Tibial nerve (tissue), 4 donors: Measurements from ENCODE around the gene NPRL2.

Source experiments
- CTCF ChIP-seq, 5 experiments: fragments of 200-600 bp in 3 of 5; fragments of 450-650 bp in 2 of 5; sonication (generic) in 3 of 5; IDR thresholded peaks; one replicate each; pipeline ENCODE4 v1.5.1; 2016 to 2019; ENCODE audit warnings: antibody characterized with exemption in 5 of 5, mild to moderate bottlenecking in 3 of 5, moderate library complexity in 2 of 5
- EP300 ChIP-seq, 2 donors: sonication (generic); formaldehyde crosslinking; IDR thresholded peaks; one replicate each; pipeline ENCODE4 v1.6.1; 2017; ENCODE audit warnings: antibody characterized with exemption in 2 of 2, mild to moderate bottlenecking in 1 of 2
- POLR2A ChIP-seq, 2 donors: fragments of 450-650 bp; IDR thresholded peaks; one replicate each; pipeline ENCODE4 v1.6.1; 2017; ENCODE audit warnings: antibody characterized with exemption in 2 of 2, mild to moderate bottlenecking in 2 of 2, moderate library complexity in 2 of 2

GRCh38 chr3:50378757-50379156 lies 28.2 kb upstream of the NPRL2 start:
- TF ChIP-seq POLR2A (IDR thresholded peaks at IDR 0.05) (no peak), CTCF (IDR thresholded peaks at IDR 0.05) (no peak), EP300 (IDR thresholded peaks at IDR 0.05) (no peak)
